ENCODE data around the gene LMBR1. TPM values are rescaled to one million over a fixed set of nuclear protein-coding genes. Genes with fewer than 3 reads are reported as not detected.

Gene LMBR1
- polyA plus RNA-seq, 3 donors, result 14.8 to 24.4 (median 21.2) TPM

GRCh38 chr7:156642306-156643045 lies 250.5 kb downstream of the LMBR1 start:
- Mint-ChIP-seq H3K27ac (no peak overlapping the region), H3K36me3 (peaks cover 4 to 7% of the 10 kb centered on the region in 2 donors), H3K4me3 (peak overlapping the region in 1 of 2 donors; percentile 7), H3K9me3 (peaks cover 8 to 22% (median 13%) of the 10 kb centered on the region in 7 donors), H3K4me1 (peaks cover 15% of the 10 kb centered on the region), H3K27me3 (ENCODE audit: low read depth in 3 of 3) (peaks cover 19 to 55% (median 24%) of the 10 kb centered on the region in 3 donors)
- Histone ChIP-seq H3K9me3 (replicated peaks in 1 of 2; ENCODE audit: control insufficient read depth in 1 of 2, insufficient read depth in 1 of 2, low read length in 2 of 2) (peaks cover 12% of the 10 kb centered on the region in 2 donors), H4K20me1 (ENCODE audit: insufficient read depth, low read length) (no peaks in the 10 kb centered on the region), H3K4me1 (ENCODE audit: control insufficient read depth in 1 of 2, insufficient read depth in 2 of 2, low read length in 2 of 2) (peaks cover 17 to 22% of the 10 kb centered on the region in 2 donors), H3K9ac (ENCODE audit: insufficient read depth, low read length, poor library complexity, severe bottlenecking) (no peak overlapping the region), H3K79me2 (ENCODE audit: insufficient read depth, low read length) (no peaks in the 10 kb centered on the region), H3K27ac (ENCODE audit: low read depth in 1 of 2, low read length in 2 of 2) (no peak overlapping the region), H3K36me3 (replicated peaks in 1 of 2; ENCODE audit: control insufficient read depth in 1 of 2, insufficient read depth in 2 of 2, low read length in 2 of 2) (no peaks in the 10 kb centered on the region), H2AFZ (ENCODE audit: insufficient read depth, low read depth, low read length, poor library complexity, severe bottlenecking) (no peak overlapping the region), H3K4me3 (replicated peaks in 1 of 3; ENCODE audit: low read depth in 2 of 3, low read length in 3 of 3) (no peak overlapping the region), H3K4me2 (replicated peaks; ENCODE audit: extremely low read depth, low read length, poor library complexity, severe bottlenecking) (no peak overlapping the region), H3K27me3 (ENCODE audit: control insufficient read depth in 2 of 2, insufficient read depth in 2 of 2, low read length in 2 of 2) (peaks cover 17 to 38% of the 10 kb centered on the region in 2 donors)
- DNase-seq, result no peak
- 93% methylated on average over 9 of the region's 13 CpGs for WGBS (ENCODE audit: insufficient coverage)
- no peak for TF ChIP-seq CTCF (IDR thresholded peaks at IDR 0.05)
- intact Hi-C loops (cut with micrococcal nuclease), result no loop called here

GRCh38 chr7:156640949-156641485 lies 252.0 kb downstream of the LMBR1 start:
- Histone ChIP-seq H3K4me3 (replicated peaks in 1 of 3; ENCODE audit: low read depth in 2 of 3, low read length in 3 of 3) (peak overlapping the region; percentile 56 to 84 (median 63)), H3K4me2 (replicated peaks; ENCODE audit: extremely low read depth, low read length, poor library complexity, severe bottlenecking) (peak overlapping the region; percentile 94), H2AFZ (ENCODE audit: insufficient read depth, low read depth, low read length, poor library complexity, severe bottlenecking) (peak overlapping the region; percentile 95), H3K9me3 (replicated peaks in 1 of 2; ENCODE audit: control insufficient read depth in 1 of 2, insufficient read depth in 1 of 2, low read length in 2 of 2) (peaks cover 12% of the 10 kb centered on the region in 2 donors), H3K9ac (ENCODE audit: insufficient read depth, low read length, poor library complexity, severe bottlenecking) (peak overlapping the region; percentile 72), H3K27me3 (ENCODE audit: control insufficient read depth in 2 of 2, insufficient read depth in 2 of 2, low read length in 2 of 2) (peaks cover 17 to 36% of the 10 kb centered on the region in 2 donors), H4K20me1 (ENCODE audit: insufficient read depth, low read length) (no peaks in the 10 kb centered on the region), H3K36me3 (replicated peaks in 1 of 2; ENCODE audit: control insufficient read depth in 1 of 2, insufficient read depth in 2 of 2, low read length in 2 of 2) (no peaks in the 10 kb centered on the region), H3K79me2 (ENCODE audit: insufficient read depth, low read length) (no peaks in the 10 kb centered on the region), H3K4me1 (ENCODE audit: control insufficient read depth in 1 of 2, insufficient read depth in 2 of 2, low read length in 2 of 2) (peaks cover 17 to 22% of the 10 kb centered on the region in 2 donors), H3K27ac (ENCODE audit: low read depth in 1 of 2, low read length in 2 of 2) (peak overlapping the region in 1 of 2 donors; percentile 68)
- peaks cover 17 to 52% (median 20%) of the 10 kb centered on the region in 3 donors for H3K27me3 Mint-ChIP-seq (ENCODE audit: low read depth in 3 of 3)
- intact Hi-C loops (cut with micrococcal nuclease), result no loop called here
- peak; percentile 2 to 32 (median 10) for DNase-seq
- H3K4me1 Mint-ChIP-seq, result peaks cover 15% of the 10 kb centered on the region
- H3K27ac Mint-ChIP-seq, result peak overlapping the region; percentile 5 to 84 (median 52)
- H3K9me3 Mint-ChIP-seq, result peaks cover 8 to 24% (median 16%) of the 10 kb centered on the region in 7 donors
- 1% methylated on average over 28 of the region's 30 CpGs for WGBS (ENCODE audit: insufficient coverage)
- peak overlapping the region; percentile 86 to 94 for H3K4me3 Mint-ChIP-seq
- peaks cover 4 to 7% of the 10 kb centered on the region in 2 donors for H3K36me3 Mint-ChIP-seq
- no peak for TF ChIP-seq CTCF (IDR thresholded peaks at IDR 0.05)

Data from CD14-positive monocyte (primary cell).